HG03280 (cell line): ENCODE results near the gene DCTD.

Experiments used
- ATAC-seq: cut with Tn5 transposase; IDR thresholded peaks from one replicate; pipeline ENCODE4 v1.9.1; 2021; ENCODE audit warnings: mild to moderate bottlenecking, moderate library complexity; ENCODE audit not compliant: unreplicated experiment

DCTD gene

GRCh38 chr4:182894681-182895275, 22.4 kb downstream of the DCTD start:
- ATAC-seq, result no peak

- no peak for ATAC-seq
These were observed 23.6 kb downstream of the DCTD start for GRCh38 chr4:182893474-182894080.

GRCh38 chr4:182893047-182893446, 24.1 kb downstream of the DCTD start:
- no peak for ATAC-seq

GRCh38 chr4:182890202-182890601, 27.0 kb downstream of the DCTD start:
- ATAC-seq, result no peak

GRCh38 chr4:182888891-182889290, 28.3 kb downstream of the DCTD start:
- ATAC-seq, result no peak

GRCh38 chr4:182886768-182887167, 30.4 kb downstream of the DCTD start:
- ATAC-seq, result no peak

GRCh38 chr4:182886205-182886604, 31.0 kb downstream of the DCTD start:
- ATAC-seq, result no peak

- ATAC-seq, result no peak
These were observed 31.5 kb downstream of the DCTD start for GRCh38 chr4:182885738-182886077.

- ATAC-seq, result no peak
These were observed 32.0 kb downstream of the DCTD start for GRCh38 chr4:182885022-182885737.

- no peak for ATAC-seq
These were observed 33.1 kb downstream of the DCTD start for GRCh38 chr4:182884040-182884439.

- ATAC-seq, result no peak
These were observed 33.8 kb downstream of the DCTD start for GRCh38 chr4:182883351-182883750.

- ATAC-seq, result no peak
These were observed 35.3 kb downstream of the DCTD start for GRCh38 chr4:182881914-182882313.

GRCh38 chr4:182880387-182881356, 36.5 kb downstream of the DCTD start:
- ATAC-seq, result no peak

- ATAC-seq, result no peak
These were observed 37.3 kb downstream of the DCTD start for GRCh38 chr4:182879913-182880312.

- ATAC-seq, result no peak
These were observed 38.3 kb downstream of the DCTD start for GRCh38 chr4:182878633-182879495.

- no peak for ATAC-seq
These were observed 39.8 kb downstream of the DCTD start for GRCh38 chr4:182877326-182877883.

GRCh38 chr4:182876427-182876826, 40.8 kb downstream of the DCTD start:
- ATAC-seq, result no peak

- no peak for ATAC-seq
These were observed 41.5 kb downstream of the DCTD start for GRCh38 chr4:182875453-182876405.

GRCh38 chr4:182874797-182875345, 42.3 kb downstream of the DCTD start:
- ATAC-seq, result no peak
